Hematopoietic multipotent progenitor cell (in vitro differentiated cells): Measurements from ENCODE around the gene PDK2. TPM values are rescaled to one million over a fixed set of nuclear protein-coding genes. Genes with fewer than 3 reads are reported as not detected.
"Not testable (repeated sequence)": the region's sequence is repeated elsewhere in the genome, so short reads cannot be mapped to it uniquely, and the experiment has no call there.

Source experiments
- DNase-seq, 3 donors: peaks; one replicate each; pipeline ENCODE4 v3.0.0-alpha.2; 2011 to 2015; ENCODE audit warnings: low read depth in 2 of 3, low spot score in 2 of 3
- total RNA-seq: library from RNA; depleted of rRNA; stranded (reverse); fragments of >200 nt; gene quantifications from one replicate; pipeline ENCODE4 v1.2.3, GENCODE V29; 2012

Gene PDK2
- total RNA-seq, 1 donor = 111 TPM

GRCh38 chr17:50057521-50057991, 37.6 kb upstream of the PDK2 start:
- no peak for DNase-seq

DNA sequence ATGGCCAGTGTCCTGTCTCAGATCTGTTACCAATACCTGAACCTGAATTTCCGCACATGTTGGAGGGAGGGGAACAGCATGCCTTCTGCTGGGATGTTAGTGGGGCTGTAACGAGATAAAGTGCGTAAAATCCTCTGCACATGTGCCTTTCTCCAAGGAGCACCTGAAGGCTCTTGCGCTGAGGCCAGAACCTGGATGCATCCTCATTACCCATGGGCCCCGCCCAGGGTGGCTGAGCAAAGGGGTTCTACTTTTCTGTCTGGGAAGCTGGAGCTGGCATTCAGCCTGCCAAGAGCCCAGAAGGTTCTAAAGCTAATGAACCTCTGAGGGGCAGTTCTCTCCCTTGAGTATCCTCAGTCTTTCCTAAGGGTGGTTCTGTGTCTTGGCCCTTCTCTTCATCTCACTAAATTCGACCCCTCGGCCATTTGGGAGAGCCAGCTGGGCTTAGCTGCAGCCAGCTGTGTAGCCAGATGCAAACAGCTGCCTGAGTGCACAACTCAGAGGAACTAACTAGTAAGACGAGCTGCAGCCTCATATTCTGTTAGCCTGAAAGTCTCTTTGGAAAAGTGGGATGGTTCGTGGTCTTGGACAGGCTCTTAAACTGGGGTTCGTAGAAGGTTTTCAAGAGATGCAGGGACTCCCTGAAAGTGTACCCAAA, 36.7 kb upstream of the PDK2 start:
- no peak for DNase-seq

DNA sequence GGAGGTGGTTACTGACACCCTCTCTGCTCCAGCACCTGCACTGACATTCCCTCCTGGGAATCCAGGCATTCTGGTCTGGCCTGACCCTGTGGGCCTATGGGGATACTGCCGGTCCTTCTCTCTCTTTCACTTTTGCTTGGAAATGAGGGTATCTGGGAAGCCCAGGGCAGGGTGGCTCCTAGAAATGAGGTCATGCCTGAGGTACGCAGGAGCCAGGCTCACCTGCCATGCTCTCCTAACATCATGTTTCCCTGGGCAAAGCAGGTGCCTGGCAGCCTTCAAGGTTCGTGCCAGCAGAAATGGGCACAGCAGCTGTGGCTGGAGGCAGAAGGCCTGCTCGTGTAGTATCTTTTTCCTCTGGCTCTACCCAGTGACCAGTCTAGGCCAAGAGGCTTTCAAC, 35.9 kb upstream of the PDK2 start:
- DNase-seq = no peak

- no peak for DNase-seq
Measured at GRCh38 chr17:50059759-50060273, 35.3 kb upstream of the PDK2 start.

DNA sequence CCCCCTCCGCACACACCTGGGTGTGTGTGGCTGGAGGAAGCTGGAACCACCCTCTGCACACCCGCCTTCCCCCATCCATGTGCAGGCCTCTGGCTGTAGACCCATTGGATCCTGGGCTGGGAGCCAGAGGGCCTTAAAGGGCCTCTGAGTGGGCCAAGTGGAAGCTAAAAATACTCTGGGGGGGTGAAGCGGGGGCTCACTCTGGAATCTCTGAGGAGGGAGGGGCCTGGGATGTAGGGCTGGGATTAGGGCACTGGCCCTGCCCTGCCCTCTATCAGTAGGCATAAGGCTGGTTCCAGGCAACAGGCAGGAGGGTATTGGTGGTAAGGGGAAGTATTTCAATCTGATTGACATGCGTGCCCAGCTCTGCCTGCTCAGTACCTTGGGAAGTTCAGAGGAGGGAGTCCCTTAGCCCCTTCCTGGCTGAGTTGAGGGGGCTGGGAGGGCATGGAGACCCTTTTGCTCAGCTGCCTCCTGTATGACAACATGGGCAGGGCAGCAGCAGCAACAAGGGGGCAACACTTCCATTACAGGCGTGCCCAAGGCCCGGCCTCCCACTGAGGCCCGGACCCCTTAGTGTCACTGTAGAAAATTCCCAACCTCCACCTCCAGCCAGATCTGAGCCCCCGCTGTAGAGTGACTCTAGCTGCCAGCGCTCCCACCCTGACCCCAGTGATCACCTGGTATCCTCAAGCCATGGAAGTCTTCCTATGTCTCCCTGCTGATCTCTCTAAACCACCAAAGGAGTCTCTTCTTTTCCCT, 34.0 kb upstream of the PDK2 start:
- no peak for DNase-seq

GRCh38 chr17:50061713-50062045, 33.5 kb upstream of the PDK2 start:
- not testable (repeated sequence) for DNase-seq

DNA sequence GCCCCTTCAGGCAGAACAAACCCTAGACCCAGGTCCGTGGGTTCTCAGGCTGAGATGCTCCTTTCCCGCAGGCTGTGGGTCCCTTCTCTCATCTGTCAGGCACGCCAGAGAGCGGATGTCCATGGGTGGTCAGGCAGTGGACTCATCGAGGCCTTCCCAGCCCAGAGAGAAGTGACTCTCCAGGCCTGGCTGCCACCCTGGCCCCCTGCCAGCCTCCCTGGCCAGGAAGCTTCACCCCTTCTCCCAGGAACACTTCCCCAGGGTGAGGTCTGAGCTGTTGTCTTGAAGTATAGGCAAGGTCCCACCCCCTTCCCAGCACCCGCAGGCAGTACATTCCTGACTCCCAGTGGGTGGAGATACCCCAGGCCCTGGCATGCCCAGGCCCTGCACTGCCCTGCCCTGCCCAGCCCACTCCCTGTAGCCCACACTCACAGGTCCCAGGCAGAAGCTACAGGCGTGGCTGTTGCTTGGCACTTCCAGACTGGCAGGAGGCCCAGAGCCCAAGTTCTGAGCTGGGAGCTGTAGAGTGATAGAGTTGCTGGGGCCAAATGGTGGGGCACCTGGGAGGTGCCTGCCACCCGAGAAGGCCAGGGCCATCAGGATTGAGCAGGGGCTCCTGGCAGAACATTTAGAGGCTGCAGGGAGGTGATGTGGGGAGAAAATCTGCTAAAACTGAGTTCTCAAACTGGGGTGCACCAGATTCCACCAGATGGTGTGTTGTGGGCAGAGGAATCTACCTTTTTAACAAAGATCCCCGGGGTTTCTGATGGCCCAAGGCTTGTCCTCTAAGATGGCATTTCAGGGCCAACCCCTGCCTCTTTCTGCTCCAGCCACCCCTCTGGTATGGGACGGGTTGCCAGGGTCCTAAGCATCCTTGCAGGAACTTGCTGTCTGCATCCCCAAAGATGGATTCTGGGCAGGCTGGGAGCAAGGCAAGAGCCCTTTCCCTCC, 32.6 kb upstream of the PDK2 start:
- no peak for DNase-seq

- DNase-seq = no peak
Measured at GRCh38 chr17:50063561-50064252, 31.4 kb upstream of the PDK2 start.

- no peak for DNase-seq
Measured at GRCh38 chr17:50064253-50065001, 30.7 kb upstream of the PDK2 start.

DNA sequence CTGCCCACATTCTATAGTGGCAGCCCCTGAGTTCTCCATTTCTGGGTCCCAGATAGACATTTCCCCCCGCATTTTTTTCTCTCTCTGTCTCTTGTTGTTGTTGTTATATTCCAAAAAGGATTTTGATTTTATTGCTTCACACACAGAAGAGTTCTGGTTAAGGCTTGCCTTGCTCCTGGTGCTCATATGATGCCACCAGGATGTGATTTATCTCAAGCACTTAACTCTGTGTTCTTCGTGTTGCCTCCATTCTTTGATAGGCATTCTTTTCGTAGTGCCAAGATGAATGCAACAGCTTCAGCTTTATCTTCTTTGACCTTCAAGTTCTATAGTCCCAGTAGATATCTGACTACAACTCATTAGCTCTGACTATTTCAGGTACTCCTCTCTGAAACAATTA, 30.1 kb upstream of the PDK2 start:
- DNase-seq = no peak

DNA sequence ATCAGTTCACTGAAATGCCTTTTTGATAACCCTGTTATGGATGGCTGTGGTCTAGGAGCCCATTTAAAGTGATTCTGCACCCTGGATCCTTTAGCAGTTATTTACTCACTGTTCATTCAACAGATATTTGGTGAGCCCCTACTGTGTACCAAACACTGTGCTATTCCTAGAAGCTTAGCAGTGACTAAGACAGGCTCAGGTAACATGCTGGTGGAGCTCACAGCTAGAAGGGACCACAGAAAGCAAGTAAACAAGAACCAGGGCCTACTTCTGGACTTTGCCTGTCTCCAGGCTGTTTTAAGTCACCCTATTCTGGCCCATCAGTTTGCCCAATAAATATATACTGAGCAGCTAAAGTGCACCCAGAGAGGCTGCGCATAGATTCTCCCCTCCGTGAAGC, 28.2 kb upstream of the PDK2 start:
- DNase-seq = no peak

DNA sequence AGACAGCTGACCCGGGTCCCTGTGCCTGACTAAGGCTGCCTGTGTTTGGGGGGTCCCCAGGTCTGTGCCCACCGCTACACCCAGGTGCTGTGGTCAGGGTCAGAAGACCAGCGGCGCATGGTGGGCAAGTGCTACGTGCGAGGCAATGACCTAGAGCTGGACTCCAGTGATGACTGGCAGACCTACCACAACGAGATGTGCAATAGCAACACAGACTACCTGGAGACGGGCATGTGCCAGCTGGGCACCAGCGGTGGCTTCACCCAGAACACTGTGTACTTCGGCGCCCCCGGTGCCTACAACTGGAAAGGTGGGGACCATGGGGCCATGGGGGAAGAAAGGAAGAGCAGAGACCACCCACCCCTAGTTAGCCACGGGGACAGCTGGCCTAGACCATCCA, 27.2 kb upstream of the PDK2 start:
- DNase-seq = no peak

- DNase-seq = no peak
Measured at GRCh38 chr17:50070908-50071680, 24.1 kb upstream of the PDK2 start.

DNA sequence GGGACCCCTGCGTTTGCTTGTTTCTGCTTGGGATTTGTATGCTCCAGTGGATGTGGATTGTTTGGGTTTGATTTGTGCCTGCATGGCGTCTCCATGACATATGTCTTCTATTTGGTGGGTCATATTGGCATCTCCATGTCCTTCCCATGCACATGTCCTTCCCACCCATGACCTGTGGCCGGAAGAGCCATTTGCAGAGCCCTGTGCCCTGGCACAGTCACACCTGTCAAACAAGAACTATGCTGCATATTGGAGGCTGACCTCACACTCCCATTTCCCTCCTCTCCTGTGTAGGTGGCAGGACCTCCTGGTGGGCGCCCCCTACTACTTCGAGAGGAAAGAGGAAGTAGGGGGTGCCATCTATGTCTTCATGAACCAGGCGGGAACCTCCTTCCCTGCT, 23.5 kb upstream of the PDK2 start:
- no peak for DNase-seq

DNA sequence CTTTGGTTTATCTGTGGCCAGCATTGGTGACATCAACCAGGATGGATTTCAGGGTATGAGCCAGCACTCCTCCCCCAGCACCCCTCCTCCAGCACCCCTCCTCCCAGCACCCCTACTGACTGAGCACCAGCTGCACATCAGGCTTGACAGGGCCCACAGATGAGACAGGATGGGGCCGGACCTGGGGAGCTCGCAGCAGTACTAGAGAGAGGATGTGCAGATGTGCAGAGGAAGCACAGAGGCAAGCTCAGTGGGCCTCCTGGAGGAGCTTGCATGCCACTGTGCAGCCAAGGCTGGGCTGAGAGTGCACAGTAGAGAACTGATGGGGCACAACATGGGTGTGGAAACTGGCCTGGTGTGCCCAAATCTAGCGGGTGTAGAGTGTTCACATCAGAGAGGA, 23.0 kb upstream of the PDK2 start:
- DNase-seq = no peak

- DNase-seq = no peak
Measured at GRCh38 chr17:50072925-50073324, 22.2 kb upstream of the PDK2 start.

DNA sequence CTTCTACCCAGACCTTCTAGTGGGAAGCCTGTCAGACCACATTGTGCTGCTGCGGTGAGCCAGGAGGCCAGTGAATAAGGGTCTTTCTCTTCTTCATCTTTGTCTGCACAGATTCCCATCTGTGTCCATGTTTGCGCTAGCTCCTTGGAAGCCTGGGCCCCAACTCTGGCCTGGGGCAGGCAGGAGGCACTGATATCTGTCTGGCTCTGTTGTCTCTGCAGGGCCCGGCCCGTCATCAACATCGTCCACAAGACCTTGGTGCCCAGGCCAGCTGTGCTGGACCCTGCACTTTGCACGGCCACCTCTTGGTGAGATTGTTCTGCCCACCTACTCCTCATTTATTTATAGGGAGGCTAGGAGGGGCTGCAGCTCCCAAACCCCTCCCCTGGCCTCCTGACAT, 20.9 kb upstream of the PDK2 start:
- DNase-seq = no peak

- DNase-seq = no peak
Measured at GRCh38 chr17:50075446-50076032, 19.6 kb upstream of the PDK2 start.

- DNase-seq = no peak
Measured at GRCh38 chr17:50076221-50076590, 18.9 kb upstream of the PDK2 start.
